CD1c-positive myeloid dendritic cell (primary cell): ENCODE measurements around the gene PKD2L1.
A peak's percentile ranks its signal among the peaks of the same experiment; 100 is the strongest.
"Not testable (repeated sequence)": the region's sequence is repeated elsewhere in the genome, so short reads cannot be mapped to it uniquely, and the experiment has no call there.

ENCODE experiments used
- DNase-seq: peaks from one replicate; pipeline ENCODE4 v3.0.0-alpha.2; 2016; ENCODE audit errors: extremely low spot score

PKD2L1 gene

DNA sequence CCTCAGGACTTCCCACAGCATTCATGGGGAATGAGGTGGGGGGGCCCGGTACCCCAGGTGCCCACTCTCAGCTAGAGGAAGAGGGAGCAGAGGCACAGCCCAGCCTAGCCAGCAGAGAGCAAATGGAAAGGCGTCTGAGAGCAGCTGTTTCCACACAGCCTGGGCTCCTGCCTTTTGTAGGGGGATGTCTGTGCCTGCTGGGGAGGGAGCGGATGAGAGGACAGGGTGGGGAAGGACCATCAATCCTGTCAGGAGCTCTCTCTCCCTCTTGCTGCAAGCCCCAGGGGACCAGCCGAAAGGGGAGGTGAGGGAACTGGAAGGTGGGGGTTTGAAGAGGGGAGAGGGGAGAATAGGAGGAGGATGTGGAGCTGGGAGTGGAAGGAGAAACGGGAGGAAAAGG is at the start of gene PKD2L1:
Gene PKD2L1, minus strand, starts transcription at position 150 of the 400 bp plus-strand sequence. Its CDS starts 125 bp downstream, at position 25.
- no peak for DNase-seq

GRCh38 chr10:100377830-100378229 is 47.8 kb upstream of the PKD2L1 start:
- DNase-seq = no peak

- peak; percentile 9 for DNase-seq
Observed at GRCh38 chr10:100376656-100377055, 46.6 kb upstream of the PKD2L1 start.

DNA sequence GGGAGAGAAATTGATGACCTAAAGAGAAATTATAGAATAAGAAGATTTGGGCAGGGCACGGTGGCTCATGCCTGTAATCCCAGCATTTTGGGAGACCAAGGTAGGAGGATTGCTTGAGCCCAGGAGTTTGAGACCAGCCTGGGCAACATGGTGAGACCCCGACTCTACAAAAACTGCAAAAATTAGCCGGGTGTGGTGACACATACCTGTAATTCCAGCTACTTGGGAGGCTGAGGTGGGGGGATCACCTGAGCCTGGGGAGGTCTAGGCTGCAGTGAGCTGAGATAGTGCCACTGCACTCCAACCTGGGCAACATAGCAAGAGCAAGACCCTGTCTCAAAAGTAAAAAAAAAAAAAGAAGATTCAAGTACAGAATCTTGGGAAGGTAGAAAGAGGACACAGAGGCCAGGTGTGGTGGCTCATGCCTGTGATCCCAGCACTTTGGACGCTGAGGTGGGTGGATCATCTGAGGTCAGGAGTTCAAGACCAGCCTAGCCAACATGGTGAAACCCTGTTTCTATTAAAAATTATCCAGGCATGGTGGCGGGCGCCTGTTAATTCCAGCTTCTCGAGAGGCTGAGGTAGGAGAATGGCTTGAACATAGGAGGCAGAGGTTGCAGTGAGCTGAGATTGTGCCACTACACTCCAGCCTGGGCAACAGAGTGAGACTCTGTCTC is 44.8 kb upstream of the PKD2L1 start:
- not testable (repeated sequence) for DNase-seq

- DNase-seq = no peak
Observed at GRCh38 chr10:100374200-100374655, 44.2 kb upstream of the PKD2L1 start.

DNA sequence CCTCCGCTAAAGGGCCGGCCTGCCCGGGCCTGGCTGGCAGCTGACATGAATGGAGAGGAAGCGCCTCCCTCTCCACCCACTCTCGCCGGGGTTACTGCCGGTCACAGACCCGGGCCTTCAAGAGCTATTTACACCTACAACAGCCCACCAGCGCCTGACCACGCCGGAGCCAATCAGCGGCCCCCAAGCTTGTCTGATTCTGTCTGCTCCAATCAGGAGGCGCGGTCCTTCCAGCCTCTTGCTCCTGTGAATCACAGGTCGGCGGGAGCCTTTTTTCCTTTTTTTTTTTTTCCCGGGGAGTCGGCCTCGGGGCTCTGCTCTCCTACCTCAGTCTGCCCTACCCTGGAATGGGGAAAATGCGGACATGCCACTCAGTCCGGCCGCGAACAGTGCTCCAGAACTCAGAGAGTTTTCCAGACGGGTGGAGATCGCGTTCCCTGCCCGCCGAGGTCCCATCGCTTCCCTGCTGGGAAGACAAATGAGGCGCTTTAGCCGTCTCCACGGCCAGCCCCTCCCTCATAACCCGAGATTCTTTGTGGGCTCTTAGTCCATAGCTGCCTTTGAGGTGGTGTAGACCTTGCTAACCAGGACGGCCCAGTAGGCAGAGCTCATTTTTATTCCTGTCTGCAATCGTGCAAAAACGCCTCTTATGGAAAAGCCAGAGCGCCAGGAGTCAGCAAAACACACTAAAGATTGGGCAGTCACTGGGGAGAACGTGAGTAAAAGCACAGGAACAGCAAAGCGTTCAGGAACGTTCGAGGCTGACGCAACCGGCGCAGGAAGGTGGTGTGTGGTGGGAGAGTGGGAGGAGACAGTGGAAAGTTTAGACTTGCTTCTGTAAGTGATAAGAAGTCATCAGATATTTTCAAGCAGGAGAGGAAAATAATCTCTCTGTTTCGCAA is 43.5 kb upstream of the PKD2L1 start:
- peak; percentile 98 for DNase-seq

DNA sequence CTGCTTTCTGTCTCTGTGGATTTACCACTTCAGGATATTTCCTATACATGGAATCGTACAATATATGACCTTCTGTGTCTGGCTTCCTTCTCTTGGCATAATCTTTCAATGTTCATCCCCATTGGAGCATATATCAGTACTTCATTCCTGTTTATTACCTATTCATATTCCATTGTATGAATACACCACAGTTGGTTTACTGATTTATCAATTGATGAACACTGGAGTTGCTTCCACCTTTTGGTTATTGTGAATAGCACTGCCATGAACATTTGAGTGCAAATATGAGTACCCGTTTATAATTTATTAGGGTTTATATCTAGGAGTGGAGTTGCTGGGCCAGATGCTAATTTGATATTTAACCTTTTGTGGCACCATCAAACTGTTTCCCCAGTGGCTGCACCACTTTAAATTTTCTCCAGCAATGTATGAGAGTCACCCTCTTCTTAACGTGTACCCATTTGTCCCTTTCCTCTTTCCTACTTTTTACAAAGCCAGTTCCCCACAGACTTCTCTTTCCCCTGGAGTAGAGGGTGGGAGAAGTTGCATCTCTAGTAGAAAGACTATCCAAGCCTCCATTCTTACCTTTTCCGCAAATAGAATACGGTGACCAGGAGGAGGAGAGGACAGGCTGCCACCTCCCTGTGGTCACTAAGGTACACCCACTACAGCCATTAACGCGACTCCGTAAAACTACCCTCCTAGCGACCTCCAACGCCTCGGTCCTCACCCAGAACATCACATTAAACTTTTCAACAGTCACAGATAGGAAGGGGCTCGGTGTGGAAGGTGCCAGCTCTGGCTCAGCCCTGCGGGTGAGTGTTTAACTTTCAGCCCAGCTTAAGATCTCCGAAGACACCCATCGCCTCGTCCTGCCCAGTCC is 42.6 kb upstream of the PKD2L1 start:
- peak; percentile 45 for DNase-seq

DNA sequence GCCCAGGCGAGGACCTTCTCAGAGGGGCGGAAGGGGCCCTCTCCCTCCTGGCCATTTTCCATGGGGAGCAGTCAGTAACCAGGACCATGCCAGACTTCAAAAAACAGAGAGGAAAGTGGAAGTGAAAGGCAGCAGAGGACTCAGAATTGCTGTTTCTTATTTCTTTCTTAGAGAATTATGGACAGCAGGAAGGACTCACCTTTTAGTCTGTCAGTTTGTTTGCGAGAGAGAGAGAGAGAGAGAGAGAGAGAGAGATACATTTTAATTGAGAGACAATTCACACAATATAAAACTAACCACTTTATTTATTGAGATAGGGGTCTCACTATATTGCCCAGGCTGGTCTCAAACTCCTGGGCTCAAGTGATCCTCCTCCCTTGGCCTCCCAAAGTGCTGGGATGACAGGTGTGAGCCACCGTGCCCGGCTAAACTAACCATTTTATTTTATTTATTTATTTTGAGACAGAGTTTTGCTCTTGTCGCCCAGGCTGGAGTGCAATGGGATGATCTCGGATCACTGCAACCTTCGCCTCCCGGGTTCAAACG is 41.5 kb upstream of the PKD2L1 start:
- DNase-seq = no peak

GRCh38 chr10:100370714-100371481 is 40.9 kb upstream of the PKD2L1 start:
- DNase-seq = peak; percentile 94

- DNase-seq = no peak
Observed at GRCh38 chr10:100368721-100369120, 38.7 kb upstream of the PKD2L1 start.

GRCh38 chr10:100364735-100365391 is 34.8 kb upstream of the PKD2L1 start:
- DNase-seq = peak; percentile 59

DNA sequence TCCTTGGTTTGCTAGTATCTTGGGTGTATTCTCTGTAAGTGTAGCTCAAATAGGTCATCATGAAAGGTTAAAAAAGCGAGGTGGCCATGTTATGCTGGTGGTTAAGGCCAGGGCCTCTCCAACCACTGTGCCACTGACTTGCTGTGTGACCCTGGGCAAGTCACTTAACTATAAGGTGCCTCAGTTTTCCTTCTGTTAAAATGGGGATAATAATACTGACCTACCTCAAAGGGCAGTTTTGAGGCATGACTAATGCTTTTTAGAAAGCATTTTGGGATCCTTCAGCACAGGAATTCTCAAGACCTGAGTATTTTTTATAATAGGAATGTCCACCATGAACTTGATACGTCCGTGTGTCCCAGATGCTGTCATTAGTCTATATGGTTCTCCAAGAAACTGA is 34.1 kb upstream of the PKD2L1 start:
- DNase-seq = no peak

DNA sequence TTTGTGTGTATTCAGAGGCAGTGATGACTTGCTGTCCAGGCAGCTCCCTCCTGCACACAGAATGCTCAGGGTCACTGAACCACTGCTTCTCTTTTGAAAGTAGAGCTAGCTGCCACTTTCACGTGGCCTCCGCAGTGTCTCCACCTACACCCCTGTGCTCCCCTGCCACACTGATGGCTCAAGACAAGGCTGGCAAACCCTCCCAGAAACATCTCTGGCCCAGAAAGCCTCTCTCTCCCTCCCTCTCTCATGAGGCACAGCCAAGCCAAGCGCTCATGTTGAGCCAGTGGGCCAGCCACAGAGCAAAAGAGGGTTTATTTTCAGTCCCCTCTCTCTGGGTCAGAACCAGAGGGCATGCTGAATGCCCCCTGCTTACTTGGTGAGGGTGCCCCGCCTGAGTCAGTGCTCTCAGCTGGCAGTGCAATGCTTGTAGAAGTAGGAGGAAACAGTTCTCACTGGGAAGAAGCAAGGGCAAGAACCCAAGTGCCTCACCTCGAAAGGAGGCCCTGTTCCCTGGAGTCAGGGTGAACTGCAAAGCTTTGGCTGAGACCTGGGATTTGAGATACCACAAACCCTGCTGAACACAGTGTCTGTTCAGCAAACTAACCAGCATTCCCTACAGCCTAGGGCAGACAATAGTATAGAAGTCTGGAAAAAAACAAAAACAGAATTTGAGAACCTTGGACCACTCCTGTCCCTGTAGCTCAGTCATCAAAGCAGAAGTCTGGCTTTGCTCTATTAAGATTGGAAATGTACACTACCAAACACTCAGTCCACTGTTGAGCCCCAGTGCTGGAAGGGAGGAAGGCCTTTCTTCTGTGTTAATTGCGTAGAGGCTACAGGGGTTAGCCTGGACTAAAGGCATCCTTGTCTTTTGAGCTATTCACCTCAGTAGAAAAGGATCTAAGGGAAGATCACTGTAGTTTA is 32.8 kb upstream of the PKD2L1 start:
- DNase-seq = no peak

- no peak for DNase-seq
Observed at GRCh38 chr10:100360234-100360633, 30.2 kb upstream of the PKD2L1 start.

GRCh38 chr10:100359529-100360150 is 29.6 kb upstream of the PKD2L1 start:
- no peak for DNase-seq

DNA sequence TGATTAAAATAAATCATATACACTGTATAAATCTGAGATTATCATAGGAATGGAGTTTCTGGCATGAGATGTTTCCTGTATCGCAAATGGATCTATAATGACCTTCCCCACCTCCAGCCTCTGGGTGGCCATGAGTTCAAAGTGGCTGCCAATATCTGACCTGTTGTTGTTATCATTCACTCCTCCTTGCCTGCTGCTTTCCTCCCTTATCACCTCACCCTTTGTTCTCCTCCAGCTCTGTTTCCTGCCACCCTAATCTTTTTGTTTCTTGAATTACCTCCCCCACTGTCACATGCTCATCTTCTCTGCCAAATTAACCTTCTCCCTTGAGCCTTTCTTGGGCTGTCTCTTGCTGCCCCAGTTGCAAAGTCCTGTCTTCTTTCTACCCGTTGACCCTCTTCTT is 29.0 kb upstream of the PKD2L1 start:
- DNase-seq = no peak

- no peak for DNase-seq
Observed at GRCh38 chr10:100357059-100357858, 27.2 kb upstream of the PKD2L1 start.
